Measurements from ENCODE around the gene SMIM27. TPM values are rescaled to one million over a fixed set of nuclear protein-coding genes. Genes with fewer than 3 reads are reported as not detected.

SMIM27 gene
- total and polyA plus RNA-seq, 2 of the 4 experiments (the other 2 are of a cell fraction) = 1.1 to 3.4 TPM

DNA sequence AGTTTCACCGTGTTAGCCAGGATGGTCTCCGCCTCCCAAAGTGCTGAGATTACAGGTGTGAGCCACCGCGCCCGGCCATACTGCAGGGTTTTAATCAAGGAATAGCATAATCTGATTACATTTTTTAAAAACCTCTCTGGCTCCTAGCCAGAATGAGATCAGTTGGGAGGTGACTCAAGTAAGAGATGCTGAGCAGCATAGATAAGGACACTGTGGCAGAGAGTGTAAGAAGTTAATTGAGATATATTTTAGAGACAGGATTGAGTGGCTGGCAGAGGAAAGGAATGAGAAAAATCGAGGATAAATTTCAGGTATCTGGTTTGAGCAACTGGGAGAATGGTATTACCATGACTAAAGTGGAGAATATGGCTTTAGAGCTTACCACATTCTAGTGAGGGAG, 18.8 kb upstream of the SMIM27 start:
- in situ Hi-C loops (cut with MboI; ENCODE audit: low sequenced_read_pairs) = no loop called here
- Histone ChIP-seq H4K20me1 (ENCODE audit: insufficient read depth, low read length) (no peaks in the 10 kb centered on the region), H3K27me3 (ENCODE audit: control insufficient read depth, insufficient read depth, low read length) (no peaks in the 10 kb centered on the region), H3K4me2 (ENCODE audit: low read depth, low read length) (no peak overlapping the region), H3K4me1 (ENCODE audit: control insufficient read depth, insufficient read depth, low read length) (peaks cover 2% of the 10 kb centered on the region; the same call in 1 of the 2 replicates), H2BK15ac (ENCODE audit: low read depth, low read length) (no peak overlapping the region), H3K9ac (ENCODE audit: low read depth, low read length) (no peak overlapping the region), H2BK120ac (ENCODE audit: low read depth, low read length) (no peak overlapping the region), H3K23ac (ENCODE audit: low read depth, low read length) (no peak overlapping the region), H3K9me1 (ENCODE audit: insufficient read depth, low read length) (no peaks in the 10 kb centered on the region), H3K27ac (ENCODE audit: insufficient read depth, low read length) (no peak overlapping the region), H4K5ac (ENCODE audit: low read depth, low read length) (no peak overlapping the region), H3K14ac (replicated peaks; ENCODE audit: low read depth, low read length) (no peak overlapping the region), H3K4ac (ENCODE audit: low read depth, low read length) (no peak overlapping the region), H3K79me1 (ENCODE audit: low read depth in 1 of 2, low read length in 2 of 2) (peaks cover 5 to 15% of the 10 kb centered on the region in 2 experiments; a peak in 2 of 4 replicates), H3K18ac (ENCODE audit: low read depth, low read length) (no peak overlapping the region), H2BK20ac (ENCODE audit: low read depth, low read length) (no peak overlapping the region), H2AK9ac (replicated peaks; ENCODE audit: low read depth, low read length, poor library complexity) (no peak overlapping the region), H4K8ac (ENCODE audit: low read depth in 2 of 2, low read length in 2 of 2) (no peak overlapping the region), H3K9me3 (ENCODE audit: control insufficient read depth, insufficient read depth, low read length) (no peaks in the 10 kb centered on the region), H2BK5ac (ENCODE audit: low read depth, low read length, poor library complexity, severe bottlenecking) (no peak overlapping the region), H2AK5ac (ENCODE audit: low read depth, low read length) (no peak overlapping the region), H3K36me3 (ENCODE audit: control insufficient read depth, insufficient read depth, low read length) (no peaks in the 10 kb centered on the region), H3K56ac (ENCODE audit: extremely low read depth, insufficient read depth, low read length) (no peak overlapping the region), H4K91ac (ENCODE audit: insufficient read depth, low read depth, low read length) (no peak overlapping the region), H3K4me3 (ENCODE audit: insufficient read depth, low read depth, low read length) (no peak overlapping the region), H2AFZ (replicated peaks; ENCODE audit: low read length, poor library complexity) (no peak overlapping the region)
- WGBS, 2 experiments (ENCODE audit: extremely low coverage in 2 of 2, insufficient read length in 1 of 2) = no CpG with 5 or more reads among the region's 6 CpGs
- TF ChIP-seq MAFK (IDR thresholded peaks at IDR 0.05; ENCODE audit: low read depth, low read length) (no peak), SMC3 (IDR thresholded peaks at IDR 0.05; ENCODE audit: low read depth, low read length) (no peak), BHLHE40 (IDR thresholded peaks at IDR 0.05; ENCODE audit: low read depth, low read length) (no peak), RFX5 (IDR thresholded peaks at IDR 0.05; ENCODE audit: low read depth, low read length) (no peak), MAZ (IDR thresholded peaks at IDR 0.05; ENCODE audit: borderline replicate concordance, low read depth, low read length) (no peak), NFE2L2 (IDR thresholded peaks at IDR 0.05; ENCODE audit: low read depth, low read length) (no peak), POLR2A (IDR thresholded peaks at IDR 0.05; ENCODE audit: low read depth, low read length) (no peak), RAD21 (IDR thresholded peaks at IDR 0.05; ENCODE audit: low read length) (no peak), MXI1 (IDR thresholded peaks at IDR 0.05; ENCODE audit: borderline replicate concordance, low read depth, low read length) (no peak), FOS (IDR thresholded peaks at IDR 0.05; ENCODE audit: low read depth, low read length) (no peak), RCOR1 (IDR thresholded peaks at IDR 0.05; ENCODE audit: insufficient replicate concordance, low read length) (no peak)
- TF ChIP-seq, protein P1, sequence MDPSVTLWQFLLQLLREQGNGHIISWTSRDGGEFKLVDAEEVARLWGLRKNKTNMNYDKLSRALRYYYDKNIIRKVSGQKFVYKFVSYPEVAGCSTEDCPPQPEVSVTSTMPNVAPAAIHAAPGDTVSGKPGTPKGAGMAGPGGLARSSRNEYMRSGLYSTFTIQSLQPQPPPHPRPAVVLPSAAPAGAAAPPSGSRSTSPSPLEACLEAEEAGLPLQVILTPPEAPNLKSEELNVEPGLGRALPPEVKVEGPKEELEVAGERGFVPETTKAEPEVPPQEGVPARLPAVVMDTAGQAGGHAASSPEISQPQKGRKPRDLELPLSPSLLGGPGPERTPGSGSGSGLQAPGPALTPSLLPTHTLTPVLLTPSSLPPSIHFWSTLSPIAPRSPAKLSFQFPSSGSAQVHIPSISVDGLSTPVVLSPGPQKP (IDR thresholded peaks at IDR 0.05; ENCODE audit: borderline replicate concordance, low read depth, low read length) = no peak
- TF ChIP-seq, protein P2, sequence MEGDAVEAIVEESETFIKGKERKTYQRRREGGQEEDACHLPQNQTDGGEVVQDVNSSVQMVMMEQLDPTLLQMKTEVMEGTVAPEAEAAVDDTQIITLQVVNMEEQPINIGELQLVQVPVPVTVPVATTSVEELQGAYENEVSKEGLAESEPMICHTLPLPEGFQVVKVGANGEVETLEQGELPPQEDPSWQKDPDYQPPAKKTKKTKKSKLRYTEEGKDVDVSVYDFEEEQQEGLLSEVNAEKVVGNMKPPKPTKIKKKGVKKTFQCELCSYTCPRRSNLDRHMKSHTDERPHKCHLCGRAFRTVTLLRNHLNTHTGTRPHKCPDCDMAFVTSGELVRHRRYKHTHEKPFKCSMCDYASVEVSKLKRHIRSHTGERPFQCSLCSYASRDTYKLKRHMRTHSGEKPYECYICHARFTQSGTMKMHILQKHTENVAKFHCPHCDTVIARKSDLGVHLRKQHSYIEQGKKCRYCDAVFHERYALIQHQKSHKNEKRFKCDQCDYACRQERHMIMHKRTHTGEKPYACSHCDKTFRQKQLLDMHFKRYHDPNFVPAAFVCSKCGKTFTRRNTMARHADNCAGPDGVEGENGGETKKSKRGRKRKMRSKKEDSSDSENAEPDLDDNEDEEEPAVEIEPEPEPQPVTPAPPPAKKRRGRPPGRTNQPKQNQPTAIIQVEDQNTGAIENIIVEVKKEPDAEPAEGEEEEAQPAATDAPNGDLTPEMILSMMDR (conservative IDR thresholded peaks at IDR 0.05; ENCODE audit: low read depth, low read length) = no peak
- DNase-seq (peak; percentile 10), ATAC-seq (ENCODE audit: low read depth) (no peak)
- ChIA-PET POLR2A (ENCODE audit: unreplicated experiment) (interaction anchor here (1.0 kb wide), 1 partner anchor 8 kb away, joined by 3 read pairs; the partner anchor contains the start of gene RIGI), CTCF (no interaction called here)
- no TSS peak for BruUV-seq (replicated peaks)
- intact Hi-C loops (cut with micrococcal nuclease) = no loop called here
- dilution Hi-C loops (cut with HindIII; ENCODE audit: low sequenced_read_pairs, unreplicated experiment) = no loop called here

Measured in IMR-90 (cell line).